HL-60 (cell line): Measurements from ENCODE around the gene SCN5A.

Experiments used
- GABPA ChIP-seq: IDR thresholded peaks from 2 replicates; pipeline ENCODE4 v1.6.1; 2012; ENCODE audit warnings: low read depth
- TF ChIP-seq, protein P1 (sequence below): IDR thresholded peaks from one replicate; pipeline ENCODE4 v1.5.1; 2011; ENCODE audit warnings: low read length, control low read depth, inconsistent platforms; ENCODE audit not compliant: insufficient read depth

DNA sequence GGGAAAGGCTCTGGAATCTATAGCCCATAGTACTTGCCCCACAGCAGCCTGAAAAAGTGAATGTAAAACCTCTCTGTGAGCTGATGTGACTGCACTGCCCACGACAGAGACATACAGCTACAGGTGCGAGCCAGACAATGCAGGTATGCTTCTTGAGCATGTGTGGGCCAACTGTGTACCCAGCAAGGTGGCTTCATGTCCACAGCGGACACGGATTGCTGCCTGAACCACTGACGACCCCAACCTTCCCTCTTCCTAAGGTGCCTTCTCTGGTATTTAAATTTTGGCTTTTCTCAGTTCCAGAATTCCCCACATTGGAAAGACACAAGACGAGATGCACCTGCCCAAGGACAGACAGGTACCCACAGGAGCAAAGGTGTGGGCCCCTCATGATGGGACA, 65.8 kb downstream of the SCN5A start:
- TF ChIP-seq, protein P1, sequence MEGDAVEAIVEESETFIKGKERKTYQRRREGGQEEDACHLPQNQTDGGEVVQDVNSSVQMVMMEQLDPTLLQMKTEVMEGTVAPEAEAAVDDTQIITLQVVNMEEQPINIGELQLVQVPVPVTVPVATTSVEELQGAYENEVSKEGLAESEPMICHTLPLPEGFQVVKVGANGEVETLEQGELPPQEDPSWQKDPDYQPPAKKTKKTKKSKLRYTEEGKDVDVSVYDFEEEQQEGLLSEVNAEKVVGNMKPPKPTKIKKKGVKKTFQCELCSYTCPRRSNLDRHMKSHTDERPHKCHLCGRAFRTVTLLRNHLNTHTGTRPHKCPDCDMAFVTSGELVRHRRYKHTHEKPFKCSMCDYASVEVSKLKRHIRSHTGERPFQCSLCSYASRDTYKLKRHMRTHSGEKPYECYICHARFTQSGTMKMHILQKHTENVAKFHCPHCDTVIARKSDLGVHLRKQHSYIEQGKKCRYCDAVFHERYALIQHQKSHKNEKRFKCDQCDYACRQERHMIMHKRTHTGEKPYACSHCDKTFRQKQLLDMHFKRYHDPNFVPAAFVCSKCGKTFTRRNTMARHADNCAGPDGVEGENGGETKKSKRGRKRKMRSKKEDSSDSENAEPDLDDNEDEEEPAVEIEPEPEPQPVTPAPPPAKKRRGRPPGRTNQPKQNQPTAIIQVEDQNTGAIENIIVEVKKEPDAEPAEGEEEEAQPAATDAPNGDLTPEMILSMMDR: no peak
- TF ChIP-seq GABPA: no peak
